CD8-positive, alpha-beta memory T cell (primary cell): ENCODE results near the gene USH2A. TPM values are rescaled to one million over a fixed set of nuclear protein-coding genes. Genes with fewer than 3 reads are reported as not detected.

Source experiments
- CTCF ChIA-PET: fragments of 350-600 bp; sonication (Branson Sonifier 250); formaldehyde crosslinking; loops from one replicate; lab custom pipeline; 2021; ENCODE audit warnings: antibody characterized with exemption; lab: Charles Lee
- POLR2A ChIA-PET: fragments of 350-600 bp; sonication (Branson Sonifier 250); formaldehyde crosslinking; loops from one replicate; lab custom pipeline; 2021; ENCODE audit warnings: antibody characterized with exemption; lab: Charles Lee
- DNase-seq, 5 donors: peaks; one replicate each; pipeline versions ENCODE4 v3.0.0 to v3.0.0-alpha.2; 2020 to 2022; ENCODE audit warnings: mixed read lengths in 1 of 5
- H3K27ac ChIP-seq: one replicate; pipeline ENCODE4 v1.7.0; 2013; ENCODE audit warnings: low read depth, mild to moderate bottlenecking, low read length, moderate library complexity
- H3K27me3 ChIP-seq: 2 replicates; pipeline ENCODE4 v1.7.0; 2013; ENCODE audit warnings: low read length, mild to moderate bottlenecking; ENCODE audit not compliant: insufficient read depth, poor library complexity, severe bottlenecking
- H3K36me3 ChIP-seq: 2 replicates; pipeline ENCODE4 v1.7.0; 2013; ENCODE audit warnings: mild to moderate bottlenecking, low read length, moderate library complexity; ENCODE audit not compliant: insufficient read depth
- H3K4me1 ChIP-seq: 2 replicates; pipeline ENCODE4 v1.7.0; 2013; ENCODE audit warnings: mild to moderate bottlenecking, low read length, moderate library complexity; ENCODE audit not compliant: insufficient read depth
- H3K4me3 ChIP-seq: 2 replicates; pipeline ENCODE4 v1.7.0; 2013; ENCODE audit warnings: mild to moderate bottlenecking, low read length
- H3K9me3 ChIP-seq: 2 replicates; pipeline ENCODE4 v1.7.0; 2013; ENCODE audit warnings: mild to moderate bottlenecking, low read length
- H3K27ac Mint-ChIP-seq, 8 donors: one replicate each; pipeline ENCODE4 v1.8.0; 2020 to 2021; ENCODE audit warnings: mixed read lengths in 8 of 8, mild to moderate bottlenecking in 6 of 8, inconsistent platforms in 3 of 8, moderate library complexity in 3 of 8
- H3K27me3 Mint-ChIP-seq, 2 donors: one replicate each; pipeline ENCODE4 v1.8.0; 2020 to 2021; ENCODE audit warnings: mixed read lengths in 2 of 2, mild to moderate bottlenecking in 1 of 2, moderate library complexity in 1 of 2
- H3K36me3 Mint-ChIP-seq, 3 donors: one replicate each; pipeline ENCODE4 v1.8.0; 2020 to 2021; ENCODE audit warnings: mixed read lengths in 3 of 3, inconsistent platforms in 1 of 3, mild to moderate bottlenecking in 1 of 3
- H3K4me1 Mint-ChIP-seq, 3 donors: one replicate each; pipeline ENCODE4 v1.8.0; 2020 to 2021; ENCODE audit warnings: mixed read lengths in 3 of 3, inconsistent platforms in 1 of 3, mild to moderate bottlenecking in 1 of 3
- H3K4me3 Mint-ChIP-seq, 7 donors: one replicate each; pipeline ENCODE4 v1.8.0; 2020 to 2021; ENCODE audit warnings: mixed read lengths in 7 of 7, mild to moderate bottlenecking in 6 of 7, moderate library complexity in 4 of 7, inconsistent platforms in 2 of 7
- H3K9me3 Mint-ChIP-seq, 5 donors: one replicate each; pipeline ENCODE4 v1.8.0; 2020 to 2022; ENCODE audit warnings: mixed read lengths in 5 of 5, mild to moderate bottlenecking in 3 of 5, moderate library complexity in 2 of 5, inconsistent platforms in 1 of 5
- polyA plus RNA-seq: library from polyadenylated mRNA; unstranded; fragments of 300-500 nt; fragmentation: Illumina TruSeq; gene quantifications from one replicate; pipeline ENCODE4 v1.2.3, GENCODE V29; 2021
- total RNA-seq, 2 experiments: library from RNA; stranded (reverse); gene quantifications; one replicate each; pipeline ENCODE4 v1.2.3, GENCODE V29; 2021

USH2A gene
- total and polyA plus RNA-seq, 3 experiments from 2014 or later: not detected

GRCh38 chr1:216064643-216065042 lies 358.6 kb downstream of the USH2A start:
- Mint-ChIP-seq H3K4me1 (no peaks in the 10 kb centered on the region), H3K36me3 (peaks cover 0 to 3% (median 0%) of the 10 kb centered on the region in 3 donors), H3K4me3 (no peak overlapping the region), H3K27ac (no peak overlapping the region), H3K9me3 (peaks cover 7 to 23% (median 11%) of the 10 kb centered on the region in 5 donors), H3K27me3 (no peaks in the 10 kb centered on the region)
- no peak overlapping the region for H3K27ac ChIP-seq
- no peak for DNase-seq
- POLR2A ChIA-PET: no interaction called here
- no peak overlapping the region for H3K4me3 ChIP-seq
- no peaks in the 10 kb centered on the region for H3K4me1 ChIP-seq
- CTCF ChIA-PET: no interaction called here
- no peaks in the 10 kb centered on the region for H3K9me3 ChIP-seq
- no peaks in the 10 kb centered on the region for H3K36me3 ChIP-seq
- H3K27me3 ChIP-seq: no peaks in the 10 kb centered on the region

DNA sequence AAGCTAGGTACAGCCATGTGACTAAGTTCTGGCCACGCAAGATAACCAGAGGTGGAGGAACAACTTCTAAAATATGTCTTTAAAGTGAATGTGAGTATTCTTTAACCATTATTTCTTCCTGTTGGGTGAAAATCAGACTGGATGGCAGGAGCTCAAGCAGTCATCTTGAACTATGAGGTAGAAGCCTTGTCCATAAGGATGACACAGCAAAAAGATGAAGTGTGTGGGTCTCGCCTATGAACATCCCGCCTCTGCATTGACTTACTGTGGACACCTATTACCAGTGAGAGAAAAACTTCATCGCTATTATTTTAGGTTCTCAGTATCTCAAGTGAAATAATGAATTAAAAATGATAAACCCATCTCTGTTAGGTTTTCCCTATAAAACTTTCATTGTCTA lies 365.3 kb downstream of the USH2A start:
- Mint-ChIP-seq H3K36me3 (no peaks in the 10 kb centered on the region), H3K9me3 (peaks cover 0 to 23% (median 4%) of the 10 kb centered on the region in 5 donors), H3K27ac (no peak overlapping the region), H3K4me1 (no peaks in the 10 kb centered on the region), H3K4me3 (no peak overlapping the region), H3K27me3 (no peaks in the 10 kb centered on the region)
- no peak for DNase-seq
- Histone ChIP-seq H3K4me1 (no peaks in the 10 kb centered on the region), H3K27me3 (no peaks in the 10 kb centered on the region), H3K9me3 (no peaks in the 10 kb centered on the region), H3K27ac (no peak overlapping the region), H3K4me3 (no peak overlapping the region), H3K36me3 (no peaks in the 10 kb centered on the region)
- ChIA-PET CTCF (no interaction called here), POLR2A (no interaction called here)

GRCh38 chr1:216057063-216057462 lies 366.2 kb downstream of the USH2A start:
- Mint-ChIP-seq H3K27ac (no peak overlapping the region), H3K27me3 (no peaks in the 10 kb centered on the region), H3K9me3 (peaks cover 0 to 32% (median 3%) of the 10 kb centered on the region in 5 donors), H3K4me3 (no peak overlapping the region), H3K36me3 (no peaks in the 10 kb centered on the region), H3K4me1 (no peaks in the 10 kb centered on the region)
- Histone ChIP-seq H3K27ac (no peak overlapping the region), H3K4me1 (no peaks in the 10 kb centered on the region), H3K27me3 (no peaks in the 10 kb centered on the region), H3K4me3 (no peak overlapping the region), H3K9me3 (no peaks in the 10 kb centered on the region), H3K36me3 (no peaks in the 10 kb centered on the region)
- ChIA-PET CTCF (no interaction called here), POLR2A (no interaction called here)
- DNase-seq: no peak

DNA sequence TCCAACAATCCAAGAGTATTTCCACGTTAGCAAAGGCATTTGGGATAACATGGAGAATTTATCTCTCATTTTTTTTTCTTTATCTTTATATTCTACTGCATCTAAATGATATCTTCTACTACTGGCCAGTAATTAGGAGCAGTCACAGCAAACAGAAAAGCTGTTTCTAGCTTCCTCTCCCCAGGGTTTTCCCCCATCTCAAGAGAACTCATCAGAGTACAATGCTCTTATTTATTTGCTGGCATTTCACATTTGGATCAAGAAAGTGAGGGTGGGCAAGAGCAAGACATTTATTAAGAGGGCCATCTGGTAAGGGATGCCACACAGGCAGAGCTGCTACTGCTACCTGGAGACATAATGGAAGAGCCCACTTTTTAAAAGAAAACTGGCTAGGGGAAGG lies 368.2 kb downstream of the USH2A start:
- Mint-ChIP-seq H3K4me3 (no peak overlapping the region), H3K36me3 (no peaks in the 10 kb centered on the region), H3K4me1 (no peaks in the 10 kb centered on the region), H3K27me3 (no peaks in the 10 kb centered on the region), H3K9me3 (peaks cover 0 to 49% (median 6%) of the 10 kb centered on the region in 5 donors), H3K27ac (no peak overlapping the region)
- H3K4me3 ChIP-seq: no peak overlapping the region
- ChIA-PET CTCF (no interaction called here), POLR2A (no interaction called here)
- no peak for DNase-seq
- no peaks in the 10 kb centered on the region for H3K4me1 ChIP-seq
- no peaks in the 10 kb centered on the region for H3K36me3 ChIP-seq
- H3K27me3 ChIP-seq: no peaks in the 10 kb centered on the region
- H3K9me3 ChIP-seq: no peaks in the 10 kb centered on the region
- H3K27ac ChIP-seq: no peak overlapping the region

DNA sequence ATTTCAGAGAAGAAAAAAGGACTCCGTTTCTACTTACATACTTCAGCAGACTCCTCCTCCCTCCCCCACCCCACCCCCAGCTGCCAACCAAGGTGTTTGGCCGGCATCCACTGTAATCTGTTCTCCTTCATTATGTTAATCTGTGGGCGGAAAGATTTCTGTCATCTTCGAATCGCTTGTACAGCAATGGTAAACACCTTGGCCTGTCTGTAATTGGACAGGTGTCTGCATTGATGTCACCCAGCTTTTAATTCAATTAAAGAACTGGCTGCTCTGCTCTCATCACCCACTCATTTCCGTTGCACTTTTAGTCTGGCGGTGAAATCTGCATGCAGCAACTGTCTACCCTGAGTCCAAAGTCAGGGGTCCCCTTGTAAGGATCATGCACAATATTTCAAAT lies 368.6 kb downstream of the USH2A start:
- no peak overlapping the region for H3K27ac Mint-ChIP-seq
- Histone ChIP-seq H3K4me1 (no peaks in the 10 kb centered on the region), H3K36me3 (no peaks in the 10 kb centered on the region), H3K9me3 (no peaks in the 10 kb centered on the region), H3K27me3 (no peaks in the 10 kb centered on the region), H3K27ac (no peak overlapping the region), H3K4me3 (no peak overlapping the region)
- no peaks in the 10 kb centered on the region for H3K27me3 Mint-ChIP-seq
- peaks cover 1 to 52% (median 9%) of the 10 kb centered on the region in 5 donors for H3K9me3 Mint-ChIP-seq
- H3K4me1 Mint-ChIP-seq: no peaks in the 10 kb centered on the region
- H3K4me3 Mint-ChIP-seq: no peak overlapping the region
- no peak for DNase-seq
- ChIA-PET POLR2A (no interaction called here), CTCF (no interaction called here)
- no peaks in the 10 kb centered on the region for H3K36me3 Mint-ChIP-seq

GRCh38 chr1:216051071-216051470 lies 372.2 kb downstream of the USH2A start:
- no peaks in the 10 kb centered on the region for H3K4me1 Mint-ChIP-seq

GRCh38 chr1:216049741-216050430 lies 373.4 kb downstream of the USH2A start:
- H3K36me3 ChIP-seq: no peaks in the 10 kb centered on the region
- Mint-ChIP-seq H3K4me1 (no peaks in the 10 kb centered on the region), H3K27me3 (no peaks in the 10 kb centered on the region), H3K36me3 (no peaks in the 10 kb centered on the region), H3K27ac (no peak overlapping the region), H3K4me3 (no peak overlapping the region), H3K9me3 (peaks cover 4 to 40% (median 19%) of the 10 kb centered on the region in 5 donors)
- no peaks in the 10 kb centered on the region for H3K4me1 ChIP-seq
- no peak overlapping the region for H3K4me3 ChIP-seq
- H3K9me3 ChIP-seq: no peaks in the 10 kb centered on the region
- H3K27me3 ChIP-seq: no peaks in the 10 kb centered on the region
- ChIA-PET POLR2A (no interaction called here), CTCF (no interaction called here)
- DNase-seq: no peak
- no peak overlapping the region for H3K27ac ChIP-seq

More at GRCh38 chr1:216051071-216051470, 372.2 kb downstream of the USH2A start:
- H3K9me3 ChIP-seq: no peaks in the 10 kb centered on the region
- Mint-ChIP-seq H3K36me3 (no peaks in the 10 kb centered on the region), H3K27me3 (no peaks in the 10 kb centered on the region), H3K9me3 (peaks cover 4 to 41% (median 19%) of the 10 kb centered on the region in 5 donors), H3K4me3 (no peak overlapping the region), H3K27ac (no peak overlapping the region)
- H3K27me3 ChIP-seq: no peaks in the 10 kb centered on the region
- no peaks in the 10 kb centered on the region for H3K4me1 ChIP-seq
- ChIA-PET CTCF (no interaction called here), POLR2A (no interaction called here)
- H3K36me3 ChIP-seq: no peaks in the 10 kb centered on the region
- DNase-seq: no peak
- H3K27ac ChIP-seq: no peak overlapping the region
- H3K4me3 ChIP-seq: no peak overlapping the region

DNA sequence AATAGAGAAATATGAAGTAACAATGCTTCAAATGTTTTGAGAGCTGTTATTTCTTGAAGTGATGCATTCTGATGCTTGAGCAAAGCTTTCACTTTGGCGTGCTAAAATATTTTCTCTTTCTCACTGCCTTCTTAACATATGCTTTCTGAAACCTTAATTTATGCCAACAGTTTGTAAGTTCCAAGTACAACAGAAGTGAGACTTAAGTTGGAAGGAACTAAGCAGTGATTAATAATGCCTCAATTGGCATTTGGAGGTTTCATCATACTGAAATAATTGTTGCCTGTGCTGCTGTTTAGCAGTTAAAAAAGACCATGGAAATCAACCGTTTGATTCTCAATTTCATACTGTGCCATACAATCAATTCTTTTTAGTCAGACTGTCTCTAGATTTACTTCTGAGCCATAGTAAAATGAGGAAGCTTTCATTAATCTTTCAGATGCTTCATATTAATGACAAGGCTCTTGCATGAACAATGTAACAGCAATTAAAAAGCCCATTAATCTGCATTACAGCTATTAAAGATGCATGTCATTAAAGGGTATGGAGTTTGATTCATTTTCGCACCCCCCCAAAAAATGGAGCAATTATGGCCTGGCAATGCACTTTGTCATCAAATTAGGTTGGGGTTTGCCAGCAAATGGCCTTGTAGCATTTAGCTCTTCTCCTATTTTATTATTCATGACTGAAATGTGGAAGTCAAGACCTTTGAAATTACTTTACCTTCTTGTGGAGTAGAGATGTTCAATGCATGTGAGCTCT lies 375.3 kb downstream of the USH2A start:
- Mint-ChIP-seq H3K9me3 (peaks cover 6 to 40% (median 17%) of the 10 kb centered on the region in 5 donors), H3K4me1 (no peaks in the 10 kb centered on the region), H3K27me3 (no peaks in the 10 kb centered on the region), H3K27ac (no peak overlapping the region), H3K4me3 (no peak overlapping the region), H3K36me3 (no peaks in the 10 kb centered on the region)
- H3K27me3 ChIP-seq: no peaks in the 10 kb centered on the region
- no peak overlapping the region for H3K4me3 ChIP-seq
- ChIA-PET CTCF (no interaction called here), POLR2A (no interaction called here)
- no peak for DNase-seq
- H3K9me3 ChIP-seq: no peaks in the 10 kb centered on the region
- H3K27ac ChIP-seq: no peak overlapping the region
- H3K4me1 ChIP-seq: no peaks in the 10 kb centered on the region
- no peaks in the 10 kb centered on the region for H3K36me3 ChIP-seq
